HG02588 (cell line): ENCODE measurements around the gene FLT3LG.
"Not testable (repeated sequence)": the region's sequence is repeated elsewhere in the genome, so short reads cannot be mapped to it uniquely, and the experiment has no call there.

Source experiments
- ATAC-seq: cut with Tn5 transposase; IDR thresholded peaks from one replicate; pipeline ENCODE4 v1.9.1; 2021; ENCODE audit warnings: mild to moderate bottlenecking, moderate library complexity; ENCODE audit not compliant: unreplicated experiment

FLT3LG gene

GRCh38 chr19:49440439-49441209 lies 33.4 kb upstream of the FLT3LG start:
- ATAC-seq: no peak

DNA sequence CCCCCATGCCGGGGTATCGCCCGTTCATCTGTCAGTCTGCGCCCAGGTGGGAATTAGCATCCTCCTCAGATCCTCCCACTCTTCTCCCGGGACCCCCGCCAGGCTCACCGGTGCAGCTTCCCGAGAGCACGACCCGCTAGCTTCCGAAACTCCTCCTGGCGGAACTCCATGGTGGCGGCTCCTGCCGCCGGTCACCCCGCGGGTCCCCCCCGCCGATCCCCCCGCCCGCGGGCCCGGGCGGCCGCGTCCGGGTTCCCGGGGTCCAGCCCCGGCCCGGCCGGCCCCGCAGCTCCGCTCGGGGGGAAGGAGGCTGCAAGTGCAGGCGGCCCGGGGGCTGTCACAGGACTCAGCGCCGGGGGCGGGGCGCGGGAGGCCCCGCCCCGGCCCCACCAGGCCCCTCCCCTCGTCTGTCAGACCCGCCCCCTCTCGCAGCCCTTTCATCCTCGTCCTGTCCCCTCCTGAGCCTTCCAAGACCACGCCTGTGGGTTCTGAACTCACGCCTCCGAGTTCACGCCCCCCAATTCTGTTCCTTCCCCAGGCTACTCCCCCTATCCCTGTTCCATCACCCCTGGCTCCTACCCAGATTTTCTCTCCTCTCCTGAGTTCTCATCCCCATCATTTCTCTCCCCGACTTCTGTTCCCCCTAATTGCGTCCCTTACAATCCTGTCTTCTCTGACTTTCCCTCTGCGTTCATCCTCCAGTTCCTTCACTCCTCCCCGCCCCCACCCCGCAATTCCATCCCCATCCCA lies 32.6 kb upstream of the FLT3LG start, which contains the start of gene SLC17A7:
TSS of gene SLC17A7 (minus strand) at position 318 of the 750 bp plus-strand sequence. CDS start at position 170, 148 bp downstream.
- no peak for ATAC-seq

GRCh38 chr19:49441960-49442350 lies 32.1 kb upstream of the FLT3LG start:
- no peak for ATAC-seq

GRCh38 chr19:49442354-49442753 lies 31.7 kb upstream of the FLT3LG start:
- ATAC-seq: no peak

GRCh38 chr19:49442771-49443365 lies 31.1 kb upstream of the FLT3LG start:
- ATAC-seq: peak; percentile 15

- peak; percentile 73 for ATAC-seq
Measured at GRCh38 chr19:49443366-49444099, 30.5 kb upstream of the FLT3LG start.

DNA sequence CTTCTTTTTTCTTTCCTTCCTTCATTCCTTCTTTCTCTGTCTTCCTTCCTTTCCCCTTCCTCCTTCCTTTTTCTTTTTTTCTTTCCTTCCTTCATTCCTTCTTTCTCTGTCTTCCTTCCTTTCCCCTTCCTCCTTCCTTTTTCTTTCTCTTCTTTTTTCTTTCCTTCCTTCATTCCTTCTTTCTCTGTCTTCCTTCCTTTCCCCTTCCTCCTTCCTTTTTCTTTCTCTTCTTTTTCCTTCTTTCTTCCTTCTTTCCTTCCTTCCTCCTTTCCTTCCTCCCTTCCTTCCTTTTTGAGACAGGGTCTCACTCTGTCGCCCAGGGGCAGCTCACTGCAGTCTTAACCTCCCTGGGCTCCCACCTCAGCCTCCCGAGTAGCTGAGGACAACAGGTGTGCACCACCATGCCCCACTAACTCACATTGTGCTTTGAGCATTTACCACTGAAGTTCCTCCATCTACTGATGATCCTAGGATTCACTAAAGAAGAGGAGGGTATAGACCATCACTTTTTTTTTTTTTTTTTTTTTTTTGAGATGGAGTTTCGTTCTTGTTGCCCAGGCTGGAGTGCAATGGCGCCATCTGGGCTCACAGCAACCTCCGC lies 29.8 kb upstream of the FLT3LG start:
- ATAC-seq: not testable (repeated sequence)

- no peak for ATAC-seq
Measured at GRCh38 chr19:49445997-49446396, 28.0 kb upstream of the FLT3LG start.

DNA sequence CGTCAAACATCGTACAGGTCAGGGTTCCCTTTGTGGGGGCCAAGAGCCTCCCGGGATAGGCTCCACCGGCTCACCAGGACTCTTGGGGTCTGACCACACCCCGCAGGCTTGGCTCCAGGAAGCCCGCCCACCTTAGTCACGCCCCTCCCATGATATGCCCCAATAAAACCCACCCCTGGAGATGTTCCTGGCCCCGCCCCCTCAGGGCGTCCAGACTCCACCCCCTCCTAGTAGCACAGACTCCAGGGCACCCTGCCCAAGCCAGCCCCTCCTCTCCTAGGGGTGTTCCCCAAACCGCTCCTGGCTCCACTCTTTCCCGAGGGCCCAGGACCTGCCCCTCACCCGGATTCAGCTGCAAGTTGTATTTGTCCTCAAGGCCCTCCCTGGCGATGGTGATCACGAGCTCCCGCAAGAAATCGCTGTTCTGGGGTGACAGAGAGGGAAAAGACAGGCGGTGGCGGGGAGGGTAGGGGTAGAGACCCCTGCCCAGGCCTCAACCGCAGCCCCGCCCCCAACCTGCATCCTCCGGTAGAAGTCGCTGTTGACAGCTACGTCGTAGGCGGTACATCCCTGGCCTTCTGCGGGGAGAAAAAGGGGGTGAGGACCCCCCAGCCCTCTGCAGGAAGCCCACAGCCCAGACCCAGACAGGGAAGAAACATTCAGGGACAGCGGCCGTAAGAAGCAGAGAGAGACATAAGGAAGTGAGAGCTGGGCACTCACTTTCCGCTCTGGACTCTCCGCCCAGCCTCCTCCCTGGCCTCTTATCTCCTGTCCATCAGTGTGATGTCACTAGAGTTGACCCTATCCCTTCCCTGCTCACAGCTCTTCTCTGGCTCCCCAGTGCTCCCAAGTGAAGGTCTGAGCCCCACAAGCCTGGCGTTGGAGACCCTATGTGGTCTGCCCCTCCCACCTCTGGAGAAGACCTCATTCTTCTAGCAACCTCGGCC lies 26.3 kb upstream of the FLT3LG start:
- ATAC-seq: no peak

GRCh38 chr19:49448432-49448786 lies 25.6 kb upstream of the FLT3LG start:
- ATAC-seq: no peak

- no peak for ATAC-seq
Measured at GRCh38 chr19:49450405-49450804, 23.6 kb upstream of the FLT3LG start.

DNA sequence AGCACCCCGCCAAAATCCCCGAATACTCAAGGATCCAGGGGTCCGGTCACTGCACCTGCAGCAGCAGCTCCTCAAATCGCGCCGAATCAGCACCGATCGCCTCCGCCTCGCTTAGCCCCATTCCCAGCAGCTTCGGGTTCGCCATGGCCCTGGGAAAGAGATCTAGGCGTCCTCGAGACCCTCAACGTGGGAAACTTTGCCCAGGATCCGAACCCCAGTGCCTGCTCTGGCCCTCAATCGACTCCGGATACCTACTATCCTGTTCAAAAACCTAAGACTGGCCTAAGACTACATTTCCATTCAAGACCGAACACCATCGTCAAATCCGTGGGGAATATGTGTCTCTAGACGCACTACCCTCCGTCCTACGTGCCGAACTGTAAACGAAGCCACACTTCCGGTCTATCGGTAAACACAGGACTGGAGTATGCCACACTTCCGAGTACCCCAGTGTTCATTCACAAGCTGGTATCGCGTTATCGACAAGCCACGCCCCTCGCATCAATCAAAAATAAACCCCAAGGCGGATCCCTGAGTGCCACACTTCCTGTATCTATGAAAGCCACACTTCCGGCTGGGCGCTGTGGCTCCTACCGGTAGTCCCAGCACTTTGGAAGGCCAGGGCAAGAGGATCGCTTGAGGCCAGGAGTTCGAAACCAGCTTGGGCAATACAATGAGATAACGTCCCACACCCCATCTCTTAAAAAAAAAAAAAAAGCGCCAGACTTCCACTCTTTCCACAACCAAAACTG lies 22.4 kb upstream of the FLT3LG start, which contains the start of gene PIH1D1:
TSS of gene PIH1D1 (minus strand) at position 385 of the 752 bp plus-strand sequence. CDS start at position 145, 240 bp downstream.
- ATAC-seq: peak; percentile 57

GRCh38 chr19:49453013-49453756 lies 20.8 kb upstream of the FLT3LG start, which contains the start of gene ALDH16A1:
TSS of gene ALDH16A1 (plus strand) at chr19:49453225. CDS start at chr19:49453332, 107 bp downstream.
- ATAC-seq: peak; percentile 72

DNA sequence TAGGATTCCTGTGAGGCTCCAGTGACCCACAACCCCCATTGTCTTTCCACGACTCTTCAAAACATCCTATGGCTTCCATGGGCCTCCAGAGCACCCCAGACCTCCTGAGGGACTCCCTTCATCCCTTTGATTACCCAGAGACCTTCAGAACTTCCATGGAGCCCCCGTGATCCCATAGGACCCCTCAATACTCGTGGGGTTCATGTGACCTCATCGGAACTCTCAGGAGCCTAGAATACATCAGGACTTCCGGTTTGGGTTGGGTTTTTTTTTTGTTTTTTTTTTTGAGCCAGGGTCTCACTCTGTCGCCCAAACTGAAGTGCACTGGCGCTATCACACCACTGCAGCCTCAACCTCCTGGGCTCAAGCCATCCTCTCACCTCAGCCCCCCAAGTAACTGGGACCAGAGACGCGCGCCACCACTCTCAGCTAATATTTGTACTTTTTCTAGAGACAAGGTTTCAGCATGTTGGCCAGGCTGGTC lies 20.2 kb upstream of the FLT3LG start:
- no peak for ATAC-seq

GRCh38 chr19:49455773-49456172 lies 18.2 kb upstream of the FLT3LG start:
- no peak for ATAC-seq

- no peak for ATAC-seq
Measured at GRCh38 chr19:49456326-49456725, 17.7 kb upstream of the FLT3LG start.

- no peak for ATAC-seq
Measured at GRCh38 chr19:49458567-49458903, 15.5 kb upstream of the FLT3LG start.

DNA sequence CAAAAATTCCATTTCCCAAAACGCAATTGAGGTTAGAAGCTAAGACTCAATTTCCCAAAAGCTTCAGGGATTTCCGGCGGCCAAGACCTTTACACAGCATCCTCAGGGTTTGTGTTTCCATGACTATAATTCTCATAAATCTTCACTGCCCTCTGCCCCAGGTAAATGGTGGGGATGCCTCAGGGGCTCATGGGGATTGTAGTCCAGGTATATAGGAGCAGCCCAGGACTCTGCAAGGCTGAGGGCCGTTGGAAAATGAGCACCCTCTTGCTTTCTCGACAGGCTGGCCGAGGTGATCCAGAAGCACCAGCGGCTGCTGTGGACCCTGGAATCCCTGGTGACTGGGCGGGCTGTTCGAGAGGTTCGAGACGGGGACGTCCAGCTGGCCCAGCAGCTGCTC lies 14.6 kb upstream of the FLT3LG start:
- no peak for ATAC-seq
